PC-9 (cell line): ENCODE results near the gene MSS51. TPM values are rescaled to one million over a fixed set of nuclear protein-coding genes. Genes with fewer than 3 reads are reported as not detected.

Source experiments
- BruUV-seq: library from RNA; stranded (reverse); fragments of 400-500 nt; replicated peaks from 2 replicates; lab custom pipeline; 2021; lab: Mats Ljungman, UMichigan
- CTCF ChIA-PET: fragments of 300-600 bp; sonication (Branson Sonifier 250); formaldehyde crosslinking; loops from one replicate; lab custom pipeline; 2022; ENCODE audit warnings: antibody characterized with exemption; lab: Charles Lee
- POLR2A ChIA-PET: fragments of 300-600 bp; sonication (Branson Sonifier 250); formaldehyde crosslinking; loops from one replicate; lab custom pipeline; 2022; ENCODE audit warnings: antibody characterized with exemption; ENCODE audit not compliant: unreplicated experiment; lab: Charles Lee
- DNase-seq, 2 experiments: peaks; one replicate each; pipeline versions ENCODE4 v3.0.0 to v3.0.0-alpha.2; 2015 to 2022; ENCODE audit warnings: mixed read lengths in 1 of 2
- H2AFZ ChIP-seq: fragments of 200-600 bp; sonication (generic); 2 replicates; pipeline ENCODE4 v1.8.1; 2017; ENCODE audit warnings: antibody characterized with exemption
- H3F3A ChIP-seq: fragments of 200-600 bp; sonication (generic); 2 replicates; pipeline ENCODE4 v1.8.1; 2017; ENCODE audit warnings: antibody characterized with exemption, mild to moderate bottlenecking, low read depth; ENCODE audit not compliant: insufficient read depth
- H3K27ac ChIP-seq: fragments of 200-600 bp; sonication (generic); 2 replicates; pipeline ENCODE4 v1.6.1; 2016; ENCODE audit warnings: mixed run types
- H3K27me3 ChIP-seq: fragments of 200-600 bp; sonication (generic); 2 replicates; pipeline ENCODE4 v1.6.1; 2016; ENCODE audit warnings: low read depth, mixed run types; ENCODE audit not compliant: insufficient read depth
- H3K36me3 ChIP-seq: fragments of 200-600 bp; sonication (generic); 2 replicates; pipeline ENCODE4 v1.6.1; 2016; ENCODE audit warnings: low read depth, mixed run types
- H3K4me1 ChIP-seq: fragments of 200-600 bp; sonication (generic); replicated peaks from 2 replicates; pipeline ENCODE4 v1.6.1; 2016; ENCODE audit warnings: mixed run types; ENCODE audit not compliant: insufficient read depth
- H3K4me2 ChIP-seq: fragments of 200-600 bp; sonication (generic); 2 replicates; pipeline ENCODE4 v1.6.1; 2017; ENCODE audit warnings: mixed run types
- H3K4me3 ChIP-seq: fragments of 200-600 bp; sonication (generic); 2 replicates; pipeline ENCODE4 v1.6.1; 2016; ENCODE audit warnings: mixed run types
- H3K79me2 ChIP-seq: fragments of 200-600 bp; sonication (generic); 2 replicates; pipeline ENCODE4 v1.6.1; 2017; ENCODE audit warnings: low read depth, mixed run types
- H3K9me2 ChIP-seq: fragments of 200-600 bp; sonication (generic); 2 replicates; pipeline ENCODE4 v1.8.1; 2017; ENCODE audit warnings: mild to moderate bottlenecking; ENCODE audit not compliant: insufficient read depth
- H3K9me3 ChIP-seq: fragments of 200-600 bp; sonication (generic); 2 replicates; pipeline ENCODE4 v1.8.1; 2016; ENCODE audit warnings: low read depth; ENCODE audit not compliant: insufficient read depth
- H4K20me1 ChIP-seq: fragments of 200-600 bp; sonication (generic); 2 replicates; pipeline ENCODE4 v1.8.1; 2017; ENCODE audit not compliant: insufficient read depth
- CTCF ChIP-seq: fragments of 200-600 bp; sonication (generic); conservative IDR thresholded peaks from 2 replicates; pipeline ENCODE4 v1.6.1; 2017; ENCODE audit warnings: mixed run types, antibody characterized with exemption, mild to moderate bottlenecking, moderate library complexity
- EZH2 ChIP-seq: fragments of 200-600 bp; sonication (generic); IDR thresholded peaks from 2 replicates; pipeline ENCODE4 v1.8.0; 2017; ENCODE audit warnings: antibody characterized with exemption, low read depth
- intact Hi-C: fragments of 100-400 bp; cut with micrococcal nuclease; formaldehyde crosslinking; loops from one replicate; pipeline ENCODE4 v1.10.0; 2022; ENCODE audit not compliant: unreplicated experiment
- total RNA-seq: library from RNA; stranded (reverse); gene quantifications from 2 replicates; pipeline ENCODE4 v1.2.3, GENCODE V29; 2021

MSS51 gene
- total RNA-seq, 1 experiment from 2014 or later: 2.4 TPM

GRCh38 chr10:73388228-73388627, 45.1 kb downstream of the MSS51 start:
- Histone ChIP-seq H3K4me2 (no peak overlapping the region), H3K4me3 (no peak overlapping the region), H3K79me2 (no peaks in the 10 kb centered on the region), H3K9me3 (no peaks in the 10 kb centered on the region), H2AFZ (no peak overlapping the region), H3K9me2 (no peaks in the 10 kb centered on the region), H3K36me3 (peaks cover 53% of the 10 kb centered on the region), H3K27ac (no peak overlapping the region), H3F3A (0 out of 2 replicates have a peak, but pooled peaks cover 4% of the 10 kb centered on the region), H3K27me3 (no peaks in the 10 kb centered on the region), H3K4me1 (no peaks in the 10 kb centered on the region), H4K20me1 (peaks cover 19% of the 10 kb centered on the region; the same call in 1 of the 2 replicates)
- CTCF ChIA-PET: no interaction called here
- intact Hi-C loops: no loop called here
- TF ChIP-seq EZH2: no peak
- no peak for TF ChIP-seq CTCF
- POLR2A ChIA-PET: no interaction called here
- no TSS peak for BruUV-seq
- DNase-seq: no peak

- peaks cover 19% of the 10 kb centered on the region; the same call in 1 of the 2 replicates for H4K20me1 ChIP-seq
- POLR2A ChIA-PET: no interaction called here
- TF ChIP-seq EZH2: no peak
- intact Hi-C loops: no loop called here
- no peak for DNase-seq
- no peak overlapping the region for H2AFZ ChIP-seq
- BruUV-seq: no TSS peak
- H3K9me2 ChIP-seq: no peaks in the 10 kb centered on the region
- H3K4me1 ChIP-seq: no peaks in the 10 kb centered on the region
- H3K4me2 ChIP-seq: no peak overlapping the region
- no peaks in the 10 kb centered on the region for H3K9me3 ChIP-seq
- H3K4me3 ChIP-seq: no peak overlapping the region
- H3K27ac ChIP-seq: no peak overlapping the region
- H3K27me3 ChIP-seq: no peaks in the 10 kb centered on the region
- H3K79me2 ChIP-seq: no peaks in the 10 kb centered on the region
- CTCF ChIA-PET: no interaction called here
- H3F3A ChIP-seq: 0 out of 2 replicates have a peak, but pooled peaks cover 4% of the 10 kb centered on the region
- H3K36me3 ChIP-seq: peaks cover 66% of the 10 kb centered on the region
Measured at GRCh38 chr10:73386583-73386982, 46.8 kb downstream of the MSS51 start.

- CTCF ChIA-PET: interaction anchor here (0.5 kb wide), 1 partner anchor 128 kb away, joined by 8 read pairs; no protein-coding TSS in a partner anchor
- Histone ChIP-seq H3K36me3 (peaks cover 62% of the 10 kb centered on the region), H3K9me2 (no peaks in the 10 kb centered on the region), H3K79me2 (no peaks in the 10 kb centered on the region), H4K20me1 (no peaks in the 10 kb centered on the region), H3K4me1 (no peaks in the 10 kb centered on the region), H3K4me2 (no peak overlapping the region), H3K27me3 (no peaks in the 10 kb centered on the region), H3K27ac (no peak overlapping the region), H3K9me3 (no peaks in the 10 kb centered on the region), H2AFZ (no peak overlapping the region), H3F3A (peaks cover 17% of the 10 kb centered on the region), H3K4me3 (no peak overlapping the region)
- TF ChIP-seq EZH2 (no peak), CTCF (no peak)
- POLR2A ChIA-PET: no interaction called here
- intact Hi-C loops: no loop called here
- DNase-seq: no peak
- BruUV-seq: no TSS peak
Measured at GRCh38 chr10:73379064-73379748, 54.2 kb downstream of the MSS51 start.
